Measurements from ENCODE around the gene CXCL16.

DNA sequence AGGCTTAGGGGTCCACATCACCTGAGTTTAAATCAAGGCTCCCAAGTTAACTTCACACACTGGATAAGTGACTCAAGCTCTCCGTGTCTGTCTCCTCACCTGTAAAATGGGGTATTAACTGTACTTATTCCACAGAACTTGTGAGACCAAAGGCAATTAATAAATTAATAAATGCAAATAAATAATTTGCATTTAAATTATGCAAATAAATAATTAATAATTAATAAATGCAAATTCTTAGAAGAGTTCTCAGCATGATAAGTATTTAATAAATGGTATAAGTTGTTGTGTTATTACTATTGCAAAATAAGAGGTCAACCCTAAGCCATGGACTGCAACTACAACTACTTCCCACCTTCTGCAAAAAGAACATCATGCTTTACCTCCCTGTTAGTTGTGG, 13.7 kb upstream of the CXCL16 start:
- TF ChIP-seq POLR2A (IDR thresholded peaks at IDR 0.05), result no peak
- TF ChIP-seq, protein P1, sequence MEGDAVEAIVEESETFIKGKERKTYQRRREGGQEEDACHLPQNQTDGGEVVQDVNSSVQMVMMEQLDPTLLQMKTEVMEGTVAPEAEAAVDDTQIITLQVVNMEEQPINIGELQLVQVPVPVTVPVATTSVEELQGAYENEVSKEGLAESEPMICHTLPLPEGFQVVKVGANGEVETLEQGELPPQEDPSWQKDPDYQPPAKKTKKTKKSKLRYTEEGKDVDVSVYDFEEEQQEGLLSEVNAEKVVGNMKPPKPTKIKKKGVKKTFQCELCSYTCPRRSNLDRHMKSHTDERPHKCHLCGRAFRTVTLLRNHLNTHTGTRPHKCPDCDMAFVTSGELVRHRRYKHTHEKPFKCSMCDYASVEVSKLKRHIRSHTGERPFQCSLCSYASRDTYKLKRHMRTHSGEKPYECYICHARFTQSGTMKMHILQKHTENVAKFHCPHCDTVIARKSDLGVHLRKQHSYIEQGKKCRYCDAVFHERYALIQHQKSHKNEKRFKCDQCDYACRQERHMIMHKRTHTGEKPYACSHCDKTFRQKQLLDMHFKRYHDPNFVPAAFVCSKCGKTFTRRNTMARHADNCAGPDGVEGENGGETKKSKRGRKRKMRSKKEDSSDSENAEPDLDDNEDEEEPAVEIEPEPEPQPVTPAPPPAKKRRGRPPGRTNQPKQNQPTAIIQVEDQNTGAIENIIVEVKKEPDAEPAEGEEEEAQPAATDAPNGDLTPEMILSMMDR (IDR thresholded peaks at IDR 0.05), result no peak

Measured in right lobe of liver (tissue), 4 donors.